HL-60 (cell line): ENCODE measurements around the gene KSR1.

ENCODE experiments used
- DNase-seq, 2 experiments: peaks; one replicate each; pipeline ENCODE4 v3.0.0-alpha.2; 2010 to 2020; ENCODE audit warnings: low read depth in 1 of 2, low spot score in 1 of 2
- H3K27ac ChIP-seq: fragments of 250-450 bp; sonication (Bioruptor Pico); replicated peaks from 2 replicates; pipeline ENCODE4 v1.5.1; 2020; ENCODE audit warnings: mild to moderate bottlenecking, moderate library complexity
- H3K27me3 ChIP-seq: fragments of 250-450 bp; sonication (Bioruptor Pico); 2 replicates; pipeline ENCODE4 v1.5.1; 2021; ENCODE audit warnings: mild to moderate bottlenecking, moderate library complexity; ENCODE audit not compliant: insufficient read depth, poor library complexity, severe bottlenecking
- H3K4me3 ChIP-seq: replicated peaks from 2 replicates; pipeline ENCODE4 v1.5.1; 2011; ENCODE audit warnings: mild to moderate bottlenecking, control low read depth, low read length; ENCODE audit not compliant: insufficient read depth
- GABPA ChIP-seq: IDR thresholded peaks from 2 replicates; pipeline ENCODE4 v1.6.1; 2012; ENCODE audit warnings: low read depth
- POLR2AphosphoS5 ChIP-seq: IDR thresholded peaks from 2 replicates; pipeline ENCODE4 v1.6.1; 2012; ENCODE audit warnings: low read depth
- SPI1 ChIP-seq: IDR thresholded peaks from 2 replicates; pipeline ENCODE4 v1.6.1; 2012; ENCODE audit warnings: low read depth, mild to moderate bottlenecking, borderline replicate concordance
- TF ChIP-seq, protein P1 (sequence below): IDR thresholded peaks from one replicate; pipeline ENCODE4 v1.5.1; 2011; ENCODE audit warnings: low read length, control low read depth, inconsistent platforms; ENCODE audit not compliant: insufficient read depth
- TF ChIP-seq, protein P2 (sequence below): IDR thresholded peaks from 2 replicates; pipeline ENCODE4 v1.6.1; 2012; ENCODE audit warnings: low read depth; ENCODE audit not compliant: insufficient replicate concordance

Gene KSR1

DNA sequence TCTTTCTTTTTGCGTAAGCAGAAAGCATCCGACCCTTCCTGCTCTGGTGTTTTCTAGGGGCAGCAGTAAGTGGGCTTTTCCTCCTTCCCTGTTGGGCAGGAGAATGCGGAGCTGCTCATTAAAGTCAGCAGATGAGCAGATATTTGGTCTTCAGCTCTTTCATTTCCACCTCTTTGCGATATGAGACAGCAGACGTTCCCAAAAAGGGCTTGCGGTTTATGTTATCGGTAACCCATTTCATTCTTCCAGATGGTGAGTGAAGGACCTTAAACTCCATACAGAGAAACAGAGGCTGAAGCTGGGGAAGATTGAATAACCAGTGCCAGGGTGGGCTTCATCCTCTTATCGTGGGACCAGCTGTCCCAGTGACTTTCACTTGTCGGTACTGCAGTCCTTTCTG lies 40.7 kb downstream of the KSR1 start:
- DNase-seq = no peak
- no peak overlapping the region for H3K27ac ChIP-seq
- no peak overlapping the region for H3K4me3 ChIP-seq
- H3K27me3 ChIP-seq = no peaks in the 10 kb centered on the region
- TF ChIP-seq, protein P1, sequence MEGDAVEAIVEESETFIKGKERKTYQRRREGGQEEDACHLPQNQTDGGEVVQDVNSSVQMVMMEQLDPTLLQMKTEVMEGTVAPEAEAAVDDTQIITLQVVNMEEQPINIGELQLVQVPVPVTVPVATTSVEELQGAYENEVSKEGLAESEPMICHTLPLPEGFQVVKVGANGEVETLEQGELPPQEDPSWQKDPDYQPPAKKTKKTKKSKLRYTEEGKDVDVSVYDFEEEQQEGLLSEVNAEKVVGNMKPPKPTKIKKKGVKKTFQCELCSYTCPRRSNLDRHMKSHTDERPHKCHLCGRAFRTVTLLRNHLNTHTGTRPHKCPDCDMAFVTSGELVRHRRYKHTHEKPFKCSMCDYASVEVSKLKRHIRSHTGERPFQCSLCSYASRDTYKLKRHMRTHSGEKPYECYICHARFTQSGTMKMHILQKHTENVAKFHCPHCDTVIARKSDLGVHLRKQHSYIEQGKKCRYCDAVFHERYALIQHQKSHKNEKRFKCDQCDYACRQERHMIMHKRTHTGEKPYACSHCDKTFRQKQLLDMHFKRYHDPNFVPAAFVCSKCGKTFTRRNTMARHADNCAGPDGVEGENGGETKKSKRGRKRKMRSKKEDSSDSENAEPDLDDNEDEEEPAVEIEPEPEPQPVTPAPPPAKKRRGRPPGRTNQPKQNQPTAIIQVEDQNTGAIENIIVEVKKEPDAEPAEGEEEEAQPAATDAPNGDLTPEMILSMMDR = no peak
- TF ChIP-seq GABPA (no peak), SPI1 (no peak), POLR2AphosphoS5 (no peak)
- TF ChIP-seq, protein P2, sequence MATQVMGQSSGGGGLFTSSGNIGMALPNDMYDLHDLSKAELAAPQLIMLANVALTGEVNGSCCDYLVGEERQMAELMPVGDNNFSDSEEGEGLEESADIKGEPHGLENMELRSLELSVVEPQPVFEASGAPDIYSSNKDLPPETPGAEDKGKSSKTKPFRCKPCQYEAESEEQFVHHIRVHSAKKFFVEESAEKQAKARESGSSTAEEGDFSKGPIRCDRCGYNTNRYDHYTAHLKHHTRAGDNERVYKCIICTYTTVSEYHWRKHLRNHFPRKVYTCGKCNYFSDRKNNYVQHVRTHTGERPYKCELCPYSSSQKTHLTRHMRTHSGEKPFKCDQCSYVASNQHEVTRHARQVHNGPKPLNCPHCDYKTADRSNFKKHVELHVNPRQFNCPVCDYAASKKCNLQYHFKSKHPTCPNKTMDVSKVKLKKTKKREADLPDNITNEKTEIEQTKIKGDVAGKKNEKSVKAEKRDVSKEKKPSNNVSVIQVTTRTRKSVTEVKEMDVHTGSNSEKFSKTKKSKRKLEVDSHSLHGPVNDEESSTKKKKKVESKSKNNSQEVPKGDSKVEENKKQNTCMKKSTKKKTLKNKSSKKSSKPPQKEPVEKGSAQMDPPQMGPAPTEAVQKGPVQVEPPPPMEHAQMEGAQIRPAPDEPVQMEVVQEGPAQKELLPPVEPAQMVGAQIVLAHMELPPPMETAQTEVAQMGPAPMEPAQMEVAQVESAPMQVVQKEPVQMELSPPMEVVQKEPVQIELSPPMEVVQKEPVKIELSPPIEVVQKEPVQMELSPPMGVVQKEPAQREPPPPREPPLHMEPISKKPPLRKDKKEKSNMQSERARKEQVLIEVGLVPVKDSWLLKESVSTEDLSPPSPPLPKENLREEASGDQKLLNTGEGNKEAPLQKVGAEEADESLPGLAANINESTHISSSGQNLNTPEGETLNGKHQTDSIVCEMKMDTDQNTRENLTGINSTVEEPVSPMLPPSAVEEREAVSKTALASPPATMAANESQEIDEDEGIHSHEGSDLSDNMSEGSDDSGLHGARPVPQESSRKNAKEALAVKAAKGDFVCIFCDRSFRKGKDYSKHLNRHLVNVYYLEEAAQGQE = no peak

DNA sequence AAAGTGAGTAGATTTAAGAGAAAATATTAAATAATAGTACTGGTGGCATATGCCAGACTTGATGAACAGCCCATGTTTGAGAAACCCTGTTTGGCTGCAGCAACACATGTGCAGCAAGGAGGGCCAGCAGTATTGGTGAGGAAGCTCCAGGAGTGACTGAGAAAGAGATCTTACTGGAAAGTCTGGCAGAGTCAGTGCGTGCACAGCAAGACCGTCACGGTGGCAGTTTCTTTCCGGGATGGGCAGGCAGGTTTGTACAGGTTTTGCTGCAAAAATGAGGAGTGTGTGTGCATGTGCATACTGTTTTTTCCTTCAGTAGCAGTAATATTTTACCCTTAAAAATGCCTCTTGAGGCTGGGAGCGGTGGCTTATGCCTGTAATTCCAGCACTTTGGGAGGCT lies 41.4 kb downstream of the KSR1 start:
- no peak for TF ChIP-seq POLR2AphosphoS5
- TF ChIP-seq, protein P2 = no peak
- TF ChIP-seq, protein P1 = no peak
- no peak for TF ChIP-seq GABPA
- no peak for TF ChIP-seq SPI1
- DNase-seq = no peak
- H3K27me3 ChIP-seq = no peaks in the 10 kb centered on the region
- no peak overlapping the region for H3K27ac ChIP-seq
- no peak overlapping the region for H3K4me3 ChIP-seq

DNA sequence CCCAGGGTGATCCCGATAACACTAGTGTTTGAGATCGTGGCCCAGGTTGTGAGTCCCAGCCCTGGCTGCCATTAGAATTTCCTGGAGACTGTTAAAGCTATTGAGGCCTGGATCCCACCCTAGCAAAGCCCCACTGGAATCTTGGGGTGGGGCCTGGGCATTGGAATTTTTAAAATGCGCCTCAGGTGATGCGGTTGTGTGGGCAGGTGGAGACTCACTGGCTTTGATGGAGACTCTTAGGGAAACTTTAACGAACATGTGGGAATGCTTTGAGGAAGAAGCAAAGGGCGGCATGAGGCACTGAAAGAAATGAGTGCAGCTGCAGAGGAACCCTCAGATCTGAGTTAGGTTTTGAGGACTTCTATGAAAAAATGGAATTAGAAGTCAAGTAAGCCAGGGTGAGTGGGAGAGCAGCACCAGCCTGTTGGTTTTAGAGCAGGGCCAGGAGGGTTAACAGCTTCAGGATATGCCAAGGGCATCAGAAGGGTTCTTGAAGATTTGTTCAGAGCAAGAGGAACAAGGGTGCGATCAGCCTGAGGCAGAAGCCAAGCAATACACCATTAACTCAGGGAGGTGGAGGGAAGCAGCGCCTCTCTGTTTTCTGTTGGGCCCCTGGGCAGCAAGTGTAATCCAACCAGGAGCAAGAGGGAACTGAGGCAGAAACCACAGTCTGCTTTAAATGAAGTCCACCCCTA lies 42.5 kb downstream of the KSR1 start:
- no peak for DNase-seq
- TF ChIP-seq POLR2AphosphoS5 (no peak), SPI1 (no peak), GABPA (no peak)
- TF ChIP-seq, protein P1 = no peak
- TF ChIP-seq, protein P2 = no peak
- no peaks in the 10 kb centered on the region for H3K27me3 ChIP-seq
- no peak overlapping the region for H3K4me3 ChIP-seq
- H3K27ac ChIP-seq = no peak overlapping the region
